ENCODE measurements around the gene DNAJC18.

- TF ChIP-seq POLR2A (IDR thresholded peaks at IDR 0.05) (no peak), CTCF (IDR thresholded peaks at IDR 0.05) (no peak), POLR2AphosphoS5 (IDR thresholded peaks at IDR 0.05) (no peak)
Measured at GRCh38 chr5:139394654-139395566, 44.4 kb downstream of the DNAJC18 start, which contains the start of gene PROB1.

Data from breast epithelium (tissue), 3 donors.